NT2/D1 (cell line): ENCODE results near the gene GMPR2.

ENCODE experiments used
- YY1 ChIP-seq: IDR thresholded peaks from 2 replicates; pipeline ENCODE4 v1.6.1; 2011; ENCODE audit not compliant: insufficient read length, insufficient read depth
- ZNF274 ChIP-seq: IDR thresholded peaks from 2 replicates; pipeline ENCODE4 v1.6.1; 2011; ENCODE audit warnings: mild to moderate bottlenecking, low read depth, low read length

DNA sequence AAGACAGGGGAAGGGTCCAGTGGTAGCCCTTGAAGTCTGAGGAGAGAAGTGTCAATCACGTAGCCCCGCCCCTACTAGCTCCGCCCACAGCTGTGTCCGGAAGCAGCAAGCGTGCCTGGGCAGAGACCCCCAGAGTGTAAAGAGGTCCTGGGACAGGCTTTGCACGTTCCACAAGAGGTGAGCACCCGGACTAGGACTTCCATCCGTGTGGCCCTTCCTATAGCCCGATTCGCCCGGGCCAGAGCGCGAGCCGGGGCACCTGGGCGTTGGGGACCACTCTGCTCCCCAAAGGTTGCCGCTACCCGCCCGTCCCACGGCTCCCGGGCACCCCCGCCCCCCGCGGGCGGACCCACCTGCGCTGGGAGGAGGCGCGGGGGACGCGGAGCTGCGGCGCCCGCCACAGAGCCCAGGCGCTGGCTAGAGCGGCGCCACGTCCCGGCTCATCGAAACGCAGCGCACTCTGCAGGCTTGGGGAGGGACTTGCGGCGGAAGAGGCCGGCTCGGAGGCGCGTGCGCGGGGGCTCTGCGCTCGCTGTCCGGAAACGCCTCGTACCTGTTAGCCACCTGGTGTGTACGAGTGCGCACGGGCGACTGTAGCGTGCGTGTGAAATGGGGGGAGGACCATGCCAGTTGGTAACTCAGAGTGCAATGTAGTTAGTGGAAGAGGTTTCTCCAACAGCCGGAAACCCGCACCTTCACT is 38.6 kb downstream of the GMPR2 start, which contains the start of gene RABGGTA:
- TF ChIP-seq ZNF274 (no peak), YY1 (no peak)
